Epithelial cell of esophagus (primary cell): ENCODE data around the gene TMTC2.

Source experiments
- DNase-seq: peaks from one replicate; pipeline ENCODE4 v3.0.0; 2010; ENCODE audit warnings: low read depth
- H3K4me3 ChIP-seq: 2 replicates; pipeline ENCODE4 v1.5.1; 2011; ENCODE audit warnings: mild to moderate bottlenecking, low read length, control low read depth
- TF ChIP-seq, protein P1 (sequence below): IDR thresholded peaks from 2 replicates; pipeline ENCODE4 v1.5.1; 2011; ENCODE audit warnings: low read depth, mild to moderate bottlenecking, low read length, control low read depth, inconsistent platforms; ENCODE audit not compliant: insufficient read depth; ENCODE audit errors: missing control alignments

Gene TMTC2

DNA sequence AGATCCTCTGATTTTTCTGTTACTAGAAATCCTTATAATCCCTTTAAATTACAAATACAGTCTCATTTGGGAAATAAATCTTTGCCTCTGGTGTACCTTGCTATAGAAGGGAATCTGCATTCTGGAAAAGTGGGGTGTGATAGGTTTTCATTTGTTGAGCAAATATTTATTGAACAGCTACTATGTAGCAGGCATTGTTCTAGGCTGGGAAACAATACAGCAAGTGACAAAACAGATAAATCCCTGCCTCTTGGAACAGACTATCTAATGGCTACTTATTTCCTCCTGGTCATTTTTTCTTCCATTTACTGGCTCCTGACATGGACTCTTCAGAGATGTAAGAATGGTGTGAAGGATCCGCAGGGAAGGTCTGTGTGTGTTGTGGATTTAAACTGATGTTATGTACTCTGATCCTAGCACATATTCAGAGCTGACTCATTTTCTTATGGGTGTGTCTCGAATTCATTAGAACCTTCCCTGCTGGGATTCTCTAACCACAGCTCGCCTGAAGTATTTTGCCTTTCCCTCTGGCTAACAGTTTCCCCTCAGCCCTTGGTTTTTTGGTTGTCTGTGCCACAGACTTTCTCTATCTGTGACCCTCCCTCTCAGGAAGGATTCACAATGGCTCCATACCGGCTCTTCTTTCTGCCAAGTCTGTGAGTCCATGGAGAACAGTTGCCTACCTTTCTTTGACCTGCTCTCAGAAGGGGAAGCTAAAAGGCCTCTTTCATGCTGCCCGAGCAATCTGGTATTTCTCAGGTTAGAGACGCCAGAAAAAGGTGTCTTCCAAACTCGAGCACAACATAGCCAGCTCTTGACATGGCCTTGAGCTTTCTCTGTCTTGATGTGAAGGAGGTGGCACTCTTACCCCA is 53.7 kb downstream of the TMTC2 start:
- no peak overlapping the region for H3K4me3 ChIP-seq
- DNase-seq, result peak; percentile 74
- TF ChIP-seq, protein P1, sequence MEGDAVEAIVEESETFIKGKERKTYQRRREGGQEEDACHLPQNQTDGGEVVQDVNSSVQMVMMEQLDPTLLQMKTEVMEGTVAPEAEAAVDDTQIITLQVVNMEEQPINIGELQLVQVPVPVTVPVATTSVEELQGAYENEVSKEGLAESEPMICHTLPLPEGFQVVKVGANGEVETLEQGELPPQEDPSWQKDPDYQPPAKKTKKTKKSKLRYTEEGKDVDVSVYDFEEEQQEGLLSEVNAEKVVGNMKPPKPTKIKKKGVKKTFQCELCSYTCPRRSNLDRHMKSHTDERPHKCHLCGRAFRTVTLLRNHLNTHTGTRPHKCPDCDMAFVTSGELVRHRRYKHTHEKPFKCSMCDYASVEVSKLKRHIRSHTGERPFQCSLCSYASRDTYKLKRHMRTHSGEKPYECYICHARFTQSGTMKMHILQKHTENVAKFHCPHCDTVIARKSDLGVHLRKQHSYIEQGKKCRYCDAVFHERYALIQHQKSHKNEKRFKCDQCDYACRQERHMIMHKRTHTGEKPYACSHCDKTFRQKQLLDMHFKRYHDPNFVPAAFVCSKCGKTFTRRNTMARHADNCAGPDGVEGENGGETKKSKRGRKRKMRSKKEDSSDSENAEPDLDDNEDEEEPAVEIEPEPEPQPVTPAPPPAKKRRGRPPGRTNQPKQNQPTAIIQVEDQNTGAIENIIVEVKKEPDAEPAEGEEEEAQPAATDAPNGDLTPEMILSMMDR, result no peak

DNA sequence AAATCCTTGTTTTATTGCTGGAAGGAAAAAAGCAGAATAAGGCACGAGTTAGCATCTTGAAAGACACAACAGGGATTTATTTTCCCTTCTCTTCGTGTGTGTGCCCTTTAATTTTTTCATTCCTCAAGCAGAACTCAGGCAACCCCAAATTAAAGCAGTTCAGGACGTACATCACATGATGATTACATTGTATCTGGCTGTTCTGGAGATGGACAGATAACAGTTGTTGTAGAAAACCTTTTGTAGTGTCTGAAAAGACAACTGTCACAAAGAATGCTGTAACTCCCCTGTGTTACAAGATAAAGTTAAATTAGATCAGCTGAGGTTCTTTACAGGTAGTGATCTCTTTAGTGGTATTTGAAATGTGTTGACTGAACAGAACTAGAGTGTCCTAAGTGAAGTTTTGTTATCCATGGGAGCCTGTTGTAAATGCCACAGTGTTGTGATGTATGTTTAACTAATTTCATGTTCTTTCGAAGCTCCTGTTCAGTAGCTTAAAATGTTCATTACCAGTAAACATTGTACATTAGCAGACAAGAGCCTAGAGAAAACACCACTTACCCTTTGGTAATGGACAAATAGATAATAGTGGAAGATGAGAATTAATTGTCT is 58.5 kb downstream of the TMTC2 start:
- TF ChIP-seq, protein P1, result no peak
- no peak for DNase-seq

DNA sequence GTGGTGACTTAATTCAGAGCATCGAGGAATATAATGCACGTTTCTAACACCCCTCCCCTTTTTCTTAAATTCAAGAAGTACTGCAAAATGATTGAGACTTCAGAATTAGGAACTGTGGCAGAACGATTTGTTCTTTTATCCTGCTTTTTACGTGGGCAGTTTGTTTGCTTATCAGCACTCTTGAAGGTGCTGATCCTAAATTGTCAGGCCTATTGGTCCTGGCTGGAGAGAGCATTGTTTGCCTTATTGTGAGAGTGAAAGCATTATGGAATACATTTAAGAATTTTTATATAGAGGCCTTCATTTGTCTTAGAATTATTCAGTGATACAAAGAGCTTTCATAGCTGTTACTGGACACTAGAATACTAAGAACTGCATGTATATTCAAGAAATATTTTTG is 59.1 kb downstream of the TMTC2 start:
- TF ChIP-seq, protein P1, result no peak
- H3K4me3 ChIP-seq, result no peak overlapping the region
- DNase-seq, result no peak

More for the DNA sequence above, 58.5 kb downstream of the TMTC2 start:
- H3K4me3 ChIP-seq, result no peak overlapping the region

DNA sequence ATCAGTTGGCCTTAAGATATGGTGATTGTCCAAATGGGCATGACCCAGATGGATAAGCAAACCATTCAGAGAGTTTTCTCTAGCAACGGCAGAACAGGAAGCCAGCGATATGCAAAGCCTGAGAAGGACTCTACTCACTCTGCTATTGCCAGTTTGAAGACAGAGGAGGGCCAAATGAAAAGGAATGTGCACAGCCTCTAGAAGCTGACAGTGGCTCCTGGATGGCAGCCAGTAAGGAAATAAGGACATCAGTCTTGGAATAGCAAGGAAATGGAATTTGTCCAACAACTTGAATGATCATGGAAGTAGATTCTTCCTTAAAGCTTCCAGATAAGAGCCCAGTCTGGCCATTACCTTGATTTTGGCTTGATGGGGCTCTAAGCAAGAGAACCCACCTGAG is 60.0 kb downstream of the TMTC2 start:
- H3K4me3 ChIP-seq, result no peak overlapping the region
- no peak for DNase-seq
- TF ChIP-seq, protein P1, result no peak

DNA sequence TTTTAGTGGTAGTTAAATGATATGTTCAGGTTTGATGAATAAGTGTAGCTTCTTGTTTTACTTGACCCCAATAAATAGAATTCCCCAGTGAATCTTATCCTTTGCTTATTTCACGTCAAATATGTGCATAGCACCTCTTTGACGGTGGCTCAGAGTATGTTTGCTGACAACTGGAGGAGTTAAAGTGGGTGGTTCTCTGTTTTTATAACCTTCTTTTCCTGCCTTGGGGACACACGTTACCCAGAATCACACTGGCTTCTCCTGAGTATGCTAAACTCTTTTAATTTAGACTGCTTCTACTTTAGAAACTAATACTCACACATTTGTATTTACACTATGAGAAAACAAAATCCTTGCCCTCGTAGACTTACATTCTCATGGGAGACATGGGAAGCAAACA is 62.3 kb downstream of the TMTC2 start:
- TF ChIP-seq, protein P1, result no peak
- no peak overlapping the region for H3K4me3 ChIP-seq
- DNase-seq, result no peak

DNA sequence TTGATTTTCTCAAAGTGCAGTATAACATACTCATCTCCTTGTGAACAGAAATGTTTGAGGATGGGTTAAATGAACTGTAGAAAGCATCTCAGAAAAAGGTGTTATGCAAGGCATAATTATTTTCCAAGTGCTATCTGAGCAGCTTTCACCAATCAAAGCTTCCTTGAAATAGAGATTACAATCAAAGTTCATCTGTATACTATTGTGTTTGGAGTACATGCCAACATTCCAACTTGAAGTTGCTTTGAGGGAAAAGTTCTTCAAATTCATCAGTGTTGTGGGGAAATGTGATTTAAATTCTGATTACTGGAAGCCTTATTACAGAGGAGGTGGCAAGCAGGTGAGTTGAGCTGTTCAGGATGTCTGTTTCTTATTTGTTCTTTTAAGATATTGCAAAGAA is 68.2 kb downstream of the TMTC2 start:
- no peak for DNase-seq
- TF ChIP-seq, protein P1, result no peak
- no peak overlapping the region for H3K4me3 ChIP-seq
